ENCODE data around the gene PCF11. TPM values are rescaled to one million over a fixed set of nuclear protein-coding genes. Genes with fewer than 3 reads are reported as not detected.
A peak's percentile ranks its signal among the peaks of the same experiment; 100 is the strongest.

PCF11 gene
- polyA plus RNA-seq, 3 donors: 18.4 to 33.7 (median 32.5) TPM

DNA sequence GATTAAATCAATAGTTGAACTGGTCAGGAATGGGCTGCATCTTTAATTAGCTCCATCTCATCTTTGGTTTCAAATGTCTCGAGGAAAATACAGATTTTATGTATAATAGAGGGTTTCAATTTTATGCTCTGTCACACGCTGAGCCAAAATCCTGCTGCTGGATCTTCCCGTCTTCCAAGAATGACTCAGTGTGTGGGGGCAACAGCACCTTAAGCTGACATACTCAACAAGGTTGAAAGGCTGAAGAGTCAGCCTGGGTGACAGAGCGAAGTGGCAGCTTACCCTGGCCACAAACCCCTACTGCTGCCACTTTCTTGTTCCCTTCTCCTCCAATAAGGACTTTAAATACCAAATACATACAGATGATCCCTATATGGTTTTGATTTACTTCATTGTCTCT, 9.0 kb upstream of the PCF11 start:
- H3K27ac ChIP-seq (ENCODE audit: low read depth, low read length): no peak overlapping the region
- WGBS, 3 donors: 80 to 89% (median 85%) methylated on average over 4 of the region's 4 CpGs

DNA sequence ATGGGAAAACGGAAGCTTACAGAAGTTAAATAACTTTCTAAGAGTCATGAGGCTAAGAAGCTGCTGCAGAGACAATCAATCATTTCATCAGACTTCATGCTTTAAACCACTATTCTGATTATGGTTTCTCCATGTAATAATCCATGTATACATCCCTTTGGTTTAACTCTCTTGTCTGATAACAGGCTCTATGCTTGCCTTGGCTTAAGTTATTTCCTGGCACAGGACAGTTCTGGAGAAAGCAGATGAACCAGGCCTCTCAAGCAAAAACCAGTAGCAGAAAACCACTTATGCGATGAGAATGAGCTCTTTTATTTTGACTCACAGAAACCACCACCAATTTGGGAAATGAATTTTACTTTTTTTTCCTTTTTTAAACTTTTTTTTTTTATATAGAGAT, 6.5 kb upstream of the PCF11 start:
- WGBS, 3 donors: 94 to 99% (median 97%) methylated on average over 2 of the region's 2 CpGs
- no peak overlapping the region for H3K27ac ChIP-seq (ENCODE audit: low read depth, low read length)

DNA sequence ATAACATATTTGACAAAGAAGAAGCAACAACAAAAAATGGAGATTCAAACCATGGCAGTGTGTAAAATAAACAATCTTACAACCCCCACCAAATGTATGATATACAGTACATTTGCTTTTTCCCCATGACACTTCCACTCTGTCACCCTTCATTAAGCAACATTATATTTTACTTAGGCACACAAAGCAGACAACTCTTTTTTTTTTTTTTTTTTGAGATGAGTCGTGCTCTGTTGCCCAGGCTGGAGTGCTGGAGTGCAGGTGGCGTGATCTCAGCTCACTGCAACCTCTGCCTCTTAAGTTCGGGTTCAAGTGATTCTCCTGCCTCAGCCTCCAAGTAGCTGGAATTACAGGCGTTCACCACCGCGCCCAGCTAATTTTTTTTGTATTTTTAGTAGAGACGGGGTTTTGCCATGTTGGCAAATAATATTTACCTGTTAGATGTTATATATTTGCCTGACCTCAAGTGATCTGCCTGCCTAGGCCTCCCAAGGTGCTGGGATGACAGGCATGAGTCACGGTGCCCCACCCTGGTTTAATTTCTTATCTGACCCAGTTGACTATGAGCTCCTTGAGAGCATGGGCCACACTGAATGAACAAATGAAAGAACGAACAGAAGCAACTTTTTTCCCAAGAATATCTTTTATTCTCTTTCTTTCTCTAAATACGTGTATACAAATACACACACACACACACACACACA, 5.5 kb upstream of the PCF11 start:
- no peak overlapping the region for H3K27ac ChIP-seq (ENCODE audit: low read depth, low read length)
- WGBS, 3 donors: 89 to 92% (median 91%) methylated on average over 10 of the region's 10 CpGs

GRCh38 chr11:83152264-83152663, 4.7 kb upstream of the PCF11 start:
- H3K27ac ChIP-seq (ENCODE audit: low read depth, low read length): no peak overlapping the region
- WGBS, 3 donors: 93 to 94% (median 93%) methylated on average over 2 of the region's 2 CpGs

DNA sequence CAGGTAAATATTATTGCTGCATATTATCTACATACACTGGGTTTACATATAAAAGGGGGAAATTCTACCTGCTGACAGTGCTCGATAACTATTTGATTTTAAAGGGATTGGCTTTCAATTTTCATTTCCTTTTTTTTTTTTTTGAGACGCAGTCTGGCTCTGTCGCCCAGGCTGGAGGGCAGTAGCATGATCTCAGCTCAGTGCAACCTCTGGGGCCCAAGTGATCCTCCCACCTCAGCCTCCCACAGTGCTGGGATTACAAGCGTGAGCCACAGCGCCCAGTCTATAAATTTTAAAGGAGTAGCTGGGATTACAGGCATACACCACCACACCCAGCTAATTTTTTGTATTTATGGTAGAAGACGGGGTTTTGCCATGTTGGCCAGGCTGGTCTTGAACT, 3.2 kb upstream of the PCF11 start:
- WGBS, 3 donors: 91 to 97% (median 93%) methylated on average over 6 of the region's 6 CpGs
- H3K27ac ChIP-seq (ENCODE audit: low read depth, low read length): no peak overlapping the region

- 0 to 1% (median 0%) methylated on average over 34 to 35 of the region's 35 CpGs for WGBS, 3 donors
- peak overlapping the region; percentile 70 for H3K27ac ChIP-seq (ENCODE audit: low read depth, low read length)
Measured at GRCh38 chr11:83156144-83156995, 561 bp upstream of the PCF11 start.

GRCh38 chr11:83157594-83158356, 844 bp downstream of the PCF11 start:
- H3K27ac ChIP-seq (ENCODE audit: low read depth, low read length): peak overlapping the region; percentile 99
- 0 to 1% (median 0%) methylated on average over 15 to 18 of the region's 18 CpGs for whole genome bisulfite sequencing, 3 donors

- WGBS, 3 donors: 1 to 2% (median 1%) methylated on average over 5 of the region's 5 CpGs
- no peak overlapping the region for H3K27ac ChIP-seq (ENCODE audit: low read depth, low read length)
Measured at GRCh38 chr11:83158357-83158786, 1.4 kb downstream of the PCF11 start.

GRCh38 chr11:83158965-83159901, 2.3 kb downstream of the PCF11 start:
- WGBS, 3 donors: 5 to 12% (median 8%) methylated on average over 15 of the region's 15 CpGs
- no peak overlapping the region for H3K27ac ChIP-seq (ENCODE audit: low read depth, low read length)

- no peak overlapping the region for H3K27ac ChIP-seq (ENCODE audit: low read depth, low read length)
Measured at GRCh38 chr11:83159902-83160865, 3.3 kb downstream of the PCF11 start.

DNA sequence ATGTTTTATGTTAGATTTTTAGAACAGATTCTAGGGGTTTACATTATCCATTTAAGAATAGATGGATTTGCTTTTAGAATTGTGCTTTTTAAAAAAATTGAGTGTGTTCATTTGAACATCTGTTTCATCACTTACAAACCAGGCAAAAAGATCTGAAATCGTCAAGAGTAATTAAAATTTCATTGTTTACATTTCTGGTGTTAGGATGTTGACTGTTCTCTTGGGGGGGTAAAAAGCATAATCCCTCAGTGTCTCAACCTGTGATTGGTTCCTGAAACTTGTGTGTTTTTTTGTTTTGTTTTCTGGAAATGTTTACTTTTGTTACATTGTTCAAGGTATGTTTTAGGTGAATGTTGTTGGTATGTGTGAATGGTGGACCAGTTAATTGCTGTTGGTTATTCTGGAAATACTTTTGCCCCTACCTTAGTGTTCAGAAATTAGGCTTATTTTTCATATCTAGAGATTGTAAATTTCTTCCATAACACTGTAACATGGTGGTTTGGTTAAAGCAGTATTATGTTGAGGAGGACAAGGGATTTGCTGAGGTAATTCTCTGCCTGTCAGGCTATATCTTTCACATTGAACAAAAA, 4.8 kb downstream of the PCF11 start:
- WGBS, 3 donors: 14 to 69% (median 57%) methylated on average over 1 of the region's 1 CpG
- no peak overlapping the region for H3K27ac ChIP-seq (ENCODE audit: low read depth, low read length)

More at GRCh38 chr11:83159902-83160865, 3.3 kb downstream of the PCF11 start:
- 10 to 31% (median 19%) methylated on average over 6 of the region's 6 CpGs for WGBS, 3 donors

DNA sequence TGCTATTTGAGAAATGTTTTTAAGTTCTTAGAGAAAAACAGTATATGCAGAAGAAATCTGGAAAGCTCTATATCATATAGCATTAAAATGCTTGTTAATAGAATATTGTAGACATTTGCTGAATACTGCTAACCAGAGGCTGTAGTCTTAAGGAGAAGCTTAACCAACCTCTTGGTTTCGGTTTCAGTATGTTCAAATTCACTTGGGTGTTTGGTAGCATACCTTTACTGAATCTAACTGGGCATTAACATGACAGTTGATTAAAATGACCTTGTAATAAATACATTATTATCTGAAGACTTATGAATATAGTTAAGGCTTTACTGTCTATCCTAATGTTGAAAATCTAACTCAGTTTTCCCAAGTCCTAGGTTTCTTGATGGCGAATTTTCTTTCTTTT, 5.4 kb downstream of the PCF11 start:
- 69 to 89% (median 72%) methylated on average over 2 of the region's 2 CpGs for WGBS, 3 donors
- H3K27ac ChIP-seq (ENCODE audit: low read depth, low read length): no peak overlapping the region

DNA sequence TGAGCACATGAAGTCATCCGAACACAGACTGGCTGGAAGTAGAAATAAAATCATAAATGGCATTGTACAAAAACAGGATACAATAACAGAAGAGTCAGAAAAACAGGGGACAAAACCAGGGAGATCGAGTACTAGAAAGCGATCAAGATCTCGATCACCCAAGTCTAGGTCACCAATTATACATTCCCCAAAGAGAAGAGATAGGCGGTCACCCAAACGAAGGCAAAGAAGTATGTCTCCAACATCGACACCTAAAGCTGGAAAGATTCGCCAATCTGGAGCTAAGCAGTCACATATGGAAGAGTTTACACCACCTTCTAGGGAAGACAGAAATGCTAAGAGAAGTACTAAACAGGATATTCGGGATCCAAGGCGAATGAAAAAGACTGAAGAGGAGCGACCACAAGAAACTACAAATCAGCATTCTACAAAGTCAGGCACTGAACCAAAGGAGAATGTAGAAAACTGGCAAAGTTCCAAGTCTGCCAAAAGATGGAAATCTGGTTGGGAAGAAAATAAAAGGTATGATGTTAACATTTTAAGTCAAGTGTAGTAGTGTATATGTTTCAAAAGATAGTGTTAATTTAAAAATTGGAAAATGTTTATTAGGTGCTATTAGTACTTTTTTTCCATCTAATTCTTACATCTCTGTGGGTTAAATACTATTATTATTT, 9.4 kb downstream of the PCF11 start:
- H3K27ac ChIP-seq (ENCODE audit: low read depth, low read length): no peak overlapping the region
- 97 to 98% (median 98%) methylated on average over 11 of the region's 11 CpGs for WGBS, 3 donors

GRCh38 chr11:83168756-83169155, 11.8 kb downstream of the PCF11 start:
- WGBS, 3 donors: 96 to 98% (median 97%) methylated on average over 5 of the region's 5 CpGs

GRCh38 chr11:83170865-83171264, 13.9 kb downstream of the PCF11 start:
- 34 to 86% (median 82%) methylated on average over 2 of the region's 2 CpGs for WGBS, 3 donors
- H3K27ac ChIP-seq (ENCODE audit: low read depth, low read length): no peak overlapping the region

More at GRCh38 chr11:83168756-83169155, 11.8 kb downstream of the PCF11 start:
- H3K27ac ChIP-seq (ENCODE audit: low read depth, low read length): no peak overlapping the region

GRCh38 chr11:83172551-83172950, 15.6 kb downstream of the PCF11 start:
- WGBS, 3 donors: 85 to 92% (median 91%) methylated on average over 4 of the region's 4 CpGs
- no peak overlapping the region for H3K27ac ChIP-seq (ENCODE audit: low read depth, low read length)

All from adipose tissue (tissue), 3 donors.